ENCODE results near the gene CHD9.
A peak's percentile ranks its signal among the peaks of the same experiment; 100 is the strongest.
"Not testable (repeated sequence)": the region's sequence is repeated elsewhere in the genome, so short reads cannot be mapped to it uniquely, and the experiment has no call there.

The CHD9 gene

DNA sequence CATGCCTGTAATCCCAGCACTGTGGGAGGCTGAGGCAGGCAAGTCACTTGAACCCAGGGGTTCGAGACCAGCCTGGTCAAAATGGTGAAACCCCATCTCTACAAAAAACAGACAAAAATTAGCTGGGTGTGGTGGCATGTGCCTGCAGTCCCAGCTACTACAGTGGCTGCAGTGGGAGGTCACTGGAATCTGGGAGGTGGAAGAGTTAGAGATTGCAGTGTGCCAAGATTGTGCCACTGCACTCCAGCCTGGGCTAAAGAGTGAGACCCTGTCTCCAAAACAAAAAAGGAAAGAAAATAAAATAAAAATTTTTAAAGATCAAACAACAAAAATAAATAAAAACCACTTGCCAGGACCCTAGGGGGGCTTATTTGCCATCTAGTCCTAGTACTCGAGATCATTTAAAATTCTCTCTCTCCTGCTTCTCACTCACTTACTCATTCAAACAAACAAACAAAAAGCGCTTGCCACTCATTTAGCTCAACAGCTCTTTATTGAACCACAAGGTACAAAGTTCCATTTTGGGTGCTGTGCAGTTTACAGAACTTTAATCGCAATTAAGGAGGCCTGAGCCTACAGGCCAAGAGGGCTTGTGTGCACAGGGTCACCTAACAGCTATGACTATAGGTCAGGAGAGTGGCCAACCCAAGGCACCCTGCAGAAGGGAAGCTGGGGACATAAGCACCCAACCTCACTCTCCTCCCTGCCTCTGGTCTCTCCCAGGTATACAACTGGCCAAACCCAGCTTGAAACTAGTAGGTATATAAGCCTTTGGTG, 6.5 kb upstream of the CHD9 start:
- DNase-seq, result no peak

DNA sequence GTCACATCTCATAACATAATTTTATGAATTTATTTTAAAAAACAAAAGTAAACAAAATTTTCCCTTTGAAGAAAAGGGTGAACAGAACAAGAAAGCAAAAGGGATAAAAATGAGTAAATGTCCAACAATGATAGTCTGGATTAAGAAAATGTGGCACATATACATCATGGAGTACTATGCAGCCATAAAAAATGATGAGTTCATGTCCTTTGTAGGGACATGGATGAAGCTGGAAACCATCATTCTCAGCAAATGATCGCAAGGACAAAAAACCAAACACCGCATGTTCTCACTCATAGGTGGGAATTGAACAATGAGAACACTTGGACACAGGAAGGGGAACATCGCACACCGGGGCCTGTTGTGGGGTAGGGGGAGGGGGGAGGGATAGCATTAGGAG, 3.5 kb upstream of the CHD9 start:
- DNase-seq, result not testable (repeated sequence)

DNA sequence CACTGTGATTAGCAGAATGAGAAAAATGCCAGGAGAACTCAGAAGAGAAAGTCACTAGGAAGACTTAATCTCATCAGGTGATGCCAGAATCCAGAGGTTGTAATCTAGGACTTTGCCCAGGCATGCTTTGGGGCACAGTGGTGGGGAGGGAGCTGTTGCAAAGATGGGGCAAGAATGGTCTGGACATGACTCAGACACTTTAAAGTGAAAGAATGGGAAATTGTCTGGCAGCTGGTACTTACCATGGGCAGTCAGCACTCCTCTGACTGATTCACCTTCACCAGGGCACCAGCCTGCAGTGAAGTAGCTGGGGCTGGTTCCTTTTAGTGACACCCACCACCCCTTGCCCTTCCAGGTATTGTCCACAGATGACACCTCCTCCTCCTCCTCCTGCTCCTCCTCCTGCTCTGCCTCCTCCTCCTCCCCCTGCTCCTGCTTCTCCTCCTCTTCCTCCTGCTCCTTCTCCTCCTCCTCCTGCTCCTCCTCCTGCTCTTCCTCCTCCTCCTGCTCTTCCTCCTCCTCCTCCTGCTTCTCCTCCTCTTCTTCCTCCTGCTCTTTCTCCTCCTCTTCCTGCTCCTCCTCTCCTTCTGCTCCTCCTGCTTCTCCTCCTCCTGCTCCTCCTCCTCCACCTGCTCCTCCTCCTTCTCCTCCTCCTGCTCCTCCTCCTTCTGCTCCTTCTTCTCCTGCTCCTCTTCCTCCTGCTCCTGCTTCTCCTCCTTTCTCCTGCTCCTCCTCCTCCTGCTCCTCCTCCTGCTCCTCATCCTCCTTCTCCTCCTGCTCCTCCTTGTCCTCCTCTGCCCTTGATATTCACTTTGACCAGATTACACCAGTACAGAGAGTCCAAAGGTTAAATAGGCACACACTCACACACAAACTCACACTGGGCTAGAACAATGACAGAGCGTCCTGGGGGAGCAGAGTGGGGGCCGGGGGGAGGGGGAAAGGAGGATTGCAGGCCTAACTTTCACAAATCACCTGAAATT, 2.0 kb upstream of the CHD9 start, which contains the start of gene CHD9NB:
TSS of gene CHD9NB (minus strand) at position 379 of the 983 bp plus-strand sequence. CDS start 8,739 bp downstream, outside the sequence.
- DNase-seq, result no peak

DNA sequence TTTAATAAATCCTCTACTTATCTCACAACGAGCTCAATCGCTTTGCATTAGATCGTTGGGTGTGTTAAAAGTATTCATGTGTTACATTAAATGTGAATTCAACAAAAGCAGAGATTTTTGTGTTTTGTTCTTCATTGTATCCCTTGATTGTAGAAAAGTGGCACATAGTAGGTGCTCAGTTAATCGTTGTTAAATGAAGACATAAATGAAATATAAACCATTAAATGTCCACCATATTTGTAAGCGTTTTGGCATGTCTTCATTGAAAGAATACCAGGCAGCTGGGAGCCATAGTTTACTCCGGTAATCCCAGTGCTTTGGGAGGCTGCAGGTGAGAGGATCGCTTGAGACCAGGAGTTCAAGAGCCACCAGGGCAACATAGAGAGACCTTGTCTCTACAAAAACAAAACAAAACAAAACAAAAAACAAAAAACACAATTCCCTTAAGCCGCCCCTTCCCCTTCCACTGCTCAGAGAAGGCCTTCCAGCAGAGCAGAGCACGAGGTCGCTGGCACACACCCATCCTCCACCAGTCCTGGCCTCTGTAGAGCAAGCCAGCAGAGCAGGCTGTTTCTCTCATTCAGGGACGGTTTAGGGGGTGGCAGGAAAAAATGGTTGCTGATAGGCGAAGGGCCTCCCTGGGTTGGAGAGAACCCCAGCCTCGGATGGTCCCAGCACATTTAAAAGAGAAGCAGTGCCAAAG, 673 bp upstream of the CHD9 start:
- peak in 8 of 56 donors; percentile 14 to 55 (median 40) for DNase-seq

DNA sequence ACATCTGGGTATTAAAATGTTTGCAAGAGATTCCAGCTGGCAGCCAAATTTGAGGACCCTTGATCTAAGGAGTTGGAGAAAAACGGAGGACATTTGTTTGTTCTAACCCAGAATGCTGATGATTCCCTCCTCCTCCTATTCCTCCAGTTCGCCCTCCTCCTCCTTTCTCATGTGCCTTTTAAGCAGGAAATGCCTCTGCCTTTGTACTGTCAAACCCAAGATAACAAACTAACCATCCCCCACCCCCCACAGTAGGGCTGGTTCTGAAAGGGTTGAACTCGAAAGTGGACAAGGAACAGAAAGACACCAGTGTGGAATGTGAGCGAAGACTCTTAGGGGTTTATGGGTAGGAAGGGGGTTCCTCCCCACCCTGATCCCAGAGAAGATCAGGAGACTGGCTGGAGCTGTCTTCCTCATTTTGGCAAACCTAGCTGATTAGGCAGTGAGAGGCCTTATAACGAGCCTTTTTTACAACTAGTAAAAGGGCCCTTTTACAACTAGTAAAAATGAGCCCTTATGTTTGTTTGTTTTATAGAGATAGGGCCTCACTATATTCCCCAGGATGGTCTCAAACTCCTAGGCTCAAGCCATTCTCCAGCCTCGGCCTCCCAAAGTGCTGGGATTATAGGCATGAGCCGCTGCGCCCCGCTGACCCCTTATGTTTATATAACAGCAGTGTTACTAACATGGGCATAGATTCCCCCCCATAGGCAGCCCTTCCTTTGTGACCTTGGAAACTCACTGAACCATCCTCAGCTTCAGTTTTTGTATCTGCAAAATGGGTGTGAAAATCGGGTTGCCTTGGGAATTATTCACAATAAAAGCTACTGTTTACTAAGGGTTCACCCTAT, 975 bp downstream of the CHD9 start:
- DNase-seq, result peak in 16 of 56 donors; percentile 5 to 61 (median 34)

DNA sequence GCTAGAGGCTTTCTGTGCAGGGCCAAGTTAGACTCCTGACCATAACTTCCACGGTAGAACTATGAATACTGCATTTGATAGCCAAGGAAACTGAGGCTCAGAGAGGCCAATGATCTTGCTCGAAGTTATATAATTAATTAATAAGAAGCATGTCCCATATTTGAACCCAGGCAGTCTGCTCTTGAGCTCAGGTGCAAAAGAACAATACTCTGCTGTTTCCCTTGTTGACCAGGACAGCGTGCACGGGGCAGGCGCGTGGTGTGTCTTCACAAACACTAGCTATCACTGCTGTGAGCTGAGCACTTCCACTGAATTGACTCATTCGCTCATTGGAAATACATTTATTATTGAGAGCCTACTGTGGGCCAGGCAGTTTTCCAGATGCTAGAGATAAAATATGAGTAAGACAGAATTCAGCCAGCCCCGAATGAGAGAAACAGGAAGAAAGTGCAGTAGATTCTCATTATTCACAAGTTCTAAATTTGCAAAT, 1.6 kb downstream of the CHD9 start:
- peak in 2 of 56 donors; percentile 14 to 21 for DNase-seq

DNA sequence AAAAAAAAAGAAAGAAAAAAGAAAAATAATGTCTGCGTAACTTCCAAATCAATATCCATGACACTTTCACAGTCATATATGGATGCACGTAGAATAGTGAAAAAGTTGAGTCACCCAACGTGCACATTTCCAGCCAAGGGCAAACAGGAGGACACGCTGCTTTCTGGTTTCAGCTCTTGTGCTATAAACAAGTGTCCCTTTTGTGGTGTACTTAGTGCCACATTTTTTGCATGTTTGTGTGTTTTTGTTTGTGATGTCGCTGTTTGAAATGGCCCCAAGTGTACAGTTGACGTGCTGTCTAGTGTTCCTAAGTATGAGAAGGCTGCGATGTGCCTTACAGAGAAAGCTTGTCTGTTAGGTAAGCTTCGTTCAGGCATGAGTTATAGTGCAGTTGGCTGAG, 2.9 kb downstream of the CHD9 start:
- no peak for DNase-seq

DNA sequence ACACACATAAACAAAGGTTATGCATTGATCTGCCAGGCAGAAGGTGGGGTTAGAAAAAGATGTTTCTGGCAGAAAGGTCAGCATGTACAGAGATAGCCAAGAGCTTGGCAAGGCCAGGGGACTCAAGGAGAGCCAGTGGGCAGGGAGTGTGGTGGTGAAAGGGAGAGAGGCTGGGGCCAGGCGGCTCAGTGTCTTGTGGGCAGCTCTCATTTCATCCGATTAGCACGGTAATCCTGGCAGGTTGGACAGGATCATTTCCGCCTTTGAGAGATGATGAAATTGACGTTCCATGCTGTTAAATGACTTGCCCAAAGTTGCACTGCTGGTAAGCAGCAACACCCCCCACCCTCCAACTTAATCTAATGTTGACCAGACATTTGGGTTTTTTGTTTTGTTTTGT, 3.6 kb downstream of the CHD9 start:
- DNase-seq, result no peak

DNA sequence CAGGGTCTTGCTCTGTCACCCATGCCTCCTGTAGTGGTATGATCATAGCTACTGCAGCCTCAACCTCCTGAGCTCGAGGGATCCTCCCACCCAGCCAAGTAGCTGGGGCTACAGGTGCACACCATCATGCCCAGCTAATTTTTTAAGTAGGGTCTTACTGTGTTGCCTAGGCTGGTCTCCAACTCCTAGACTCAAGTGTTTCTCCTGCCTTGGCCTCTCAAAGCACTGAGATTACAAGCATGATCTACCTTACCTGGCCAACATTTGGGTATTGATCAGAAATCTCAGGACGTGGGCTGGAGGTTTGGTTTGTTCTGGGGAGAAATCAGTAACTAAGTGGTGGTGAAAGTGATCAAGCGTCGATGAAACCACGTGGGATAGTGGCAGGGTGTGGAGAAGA, 4.1 kb downstream of the CHD9 start:
- no peak for DNase-seq

DNA sequence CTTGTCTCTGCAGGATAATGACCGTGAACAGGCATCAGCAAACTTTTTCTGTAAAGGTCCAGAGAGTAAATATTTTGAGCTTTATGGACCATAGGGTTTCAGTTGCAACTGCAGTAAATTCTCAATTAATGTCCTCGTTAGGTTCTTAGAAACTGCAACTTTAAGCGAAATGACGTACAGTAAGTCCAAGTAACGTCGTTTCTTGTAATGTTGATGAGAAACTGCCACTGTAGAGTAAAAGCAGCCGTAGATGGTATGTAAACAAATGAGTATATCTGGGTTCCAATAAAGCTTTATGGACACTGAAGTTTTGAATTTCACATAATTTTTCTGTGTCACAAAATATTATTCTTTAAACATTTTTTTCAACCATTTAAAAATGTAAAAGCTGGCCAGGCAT, 4.9 kb downstream of the CHD9 start:
- no peak for DNase-seq

DNA sequence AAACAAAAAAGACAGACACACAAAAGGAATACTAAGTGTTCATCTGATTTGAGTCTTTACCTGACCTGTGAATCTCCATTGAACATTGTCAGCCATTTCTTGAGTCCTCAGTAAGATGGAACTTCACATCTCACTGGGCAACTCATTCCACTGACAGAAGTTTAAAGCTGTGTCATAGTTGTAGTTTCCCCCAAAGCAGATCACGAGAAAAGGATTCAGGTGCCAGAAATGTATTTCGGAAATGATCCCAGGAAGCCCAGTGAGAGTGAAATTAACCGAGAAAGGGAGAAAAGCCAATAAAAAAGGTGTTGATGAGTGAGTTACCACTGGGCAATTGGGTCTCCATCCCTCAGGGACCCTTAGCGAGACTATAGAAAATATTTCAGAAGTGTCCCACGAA, 6.5 kb downstream of the CHD9 start:
- no peak for DNase-seq

DNA sequence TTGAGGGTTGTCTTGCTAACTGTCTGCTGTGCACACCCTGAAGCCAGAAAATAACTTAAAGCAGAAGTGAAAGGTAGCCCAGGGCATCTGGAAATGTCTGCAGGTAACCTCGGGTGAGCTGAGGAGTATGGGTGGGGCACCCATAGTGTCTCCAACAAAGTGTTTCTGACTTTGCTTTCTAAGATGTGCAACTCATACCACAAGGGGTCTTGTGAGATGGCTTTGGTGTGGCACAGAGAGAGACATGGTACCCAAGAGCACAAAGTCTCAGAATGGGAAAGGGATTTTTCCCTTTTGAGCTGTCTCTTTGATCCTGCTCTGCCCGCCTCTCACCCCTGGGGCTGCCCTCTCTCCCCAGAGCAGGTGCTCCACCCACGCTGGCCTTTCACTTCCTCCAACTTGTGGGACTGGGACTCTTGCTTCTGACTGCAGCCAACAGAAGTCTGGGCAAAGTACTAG, 6.9 kb downstream of the CHD9 start:
- DNase-seq, result peak in 8 of 56 donors; percentile 6 to 42 (median 11)

DNA sequence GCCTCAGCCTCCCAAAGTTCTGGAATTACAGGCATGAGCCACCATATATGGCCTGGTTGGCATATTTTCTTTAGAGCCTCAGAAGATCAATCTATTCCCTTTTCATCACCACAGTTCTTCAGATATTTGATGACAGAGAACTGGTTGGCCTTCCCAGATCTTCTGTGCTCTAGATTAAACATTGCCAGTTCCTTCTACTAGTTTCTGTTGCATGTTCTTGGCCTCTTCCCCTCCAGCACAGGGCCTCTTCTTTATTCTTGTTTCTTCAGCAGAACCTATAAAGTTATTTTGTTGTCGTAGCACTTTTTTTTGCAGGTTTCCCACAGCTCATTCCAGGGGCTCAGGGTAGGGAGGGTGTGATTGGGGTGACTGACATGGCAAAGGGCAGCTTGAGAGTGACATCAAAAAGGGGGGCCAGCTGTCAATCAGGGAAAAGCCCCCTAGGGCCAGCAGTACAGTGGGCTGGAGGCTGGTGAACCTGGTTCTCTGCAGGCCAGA, 9.3 kb downstream of the CHD9 start:
- no peak for DNase-seq

DNA sequence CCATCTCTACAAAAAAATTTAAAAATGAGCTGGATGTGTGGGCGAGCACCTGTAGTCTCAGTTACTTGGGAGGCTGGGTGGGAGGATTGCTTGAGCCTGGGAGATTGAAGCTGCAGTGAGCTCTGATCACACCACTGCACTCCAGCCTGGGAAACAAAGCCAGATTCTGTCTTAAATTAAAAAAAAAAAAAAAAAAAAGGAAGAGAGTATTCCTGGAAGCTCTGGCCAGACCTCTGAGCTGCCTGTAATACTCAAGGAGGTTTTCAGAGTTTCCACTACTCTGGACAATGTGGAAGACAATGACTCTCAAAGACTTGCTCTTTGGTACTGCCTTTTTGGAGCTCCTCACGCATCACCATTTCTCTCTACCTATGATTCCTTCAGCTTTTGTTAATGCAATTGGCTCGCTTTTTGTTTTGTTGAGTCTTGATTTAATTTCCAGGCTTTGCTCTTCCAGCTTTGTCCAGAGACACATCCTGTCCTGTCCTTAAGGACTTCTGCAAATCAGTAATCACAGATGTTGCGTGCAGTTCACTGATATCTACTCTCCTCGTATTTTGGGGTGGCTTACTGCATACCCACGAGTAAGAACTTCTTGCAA, 10.8 kb downstream of the CHD9 start:
- no peak for DNase-seq

DNA sequence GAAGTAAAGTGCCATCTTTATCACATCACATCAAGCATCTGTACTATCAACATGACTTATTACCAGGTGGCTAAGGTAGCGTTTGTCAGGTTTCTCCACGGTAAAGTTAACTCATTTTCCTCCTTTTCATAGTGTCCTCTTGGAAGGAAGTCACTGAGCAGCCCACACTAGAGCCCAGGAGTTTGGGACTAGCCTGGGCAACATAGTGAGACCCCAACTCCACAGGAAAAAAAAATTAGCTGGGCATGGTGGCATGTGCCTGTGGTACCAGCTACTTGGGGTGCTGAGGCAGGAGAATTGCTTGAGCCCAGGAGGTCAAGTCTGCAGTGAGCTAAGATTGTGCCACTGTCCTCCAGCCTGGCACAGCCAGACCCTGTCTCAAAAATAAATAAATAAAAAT, 12.9 kb downstream of the CHD9 start:
- no peak for DNase-seq

DNA sequence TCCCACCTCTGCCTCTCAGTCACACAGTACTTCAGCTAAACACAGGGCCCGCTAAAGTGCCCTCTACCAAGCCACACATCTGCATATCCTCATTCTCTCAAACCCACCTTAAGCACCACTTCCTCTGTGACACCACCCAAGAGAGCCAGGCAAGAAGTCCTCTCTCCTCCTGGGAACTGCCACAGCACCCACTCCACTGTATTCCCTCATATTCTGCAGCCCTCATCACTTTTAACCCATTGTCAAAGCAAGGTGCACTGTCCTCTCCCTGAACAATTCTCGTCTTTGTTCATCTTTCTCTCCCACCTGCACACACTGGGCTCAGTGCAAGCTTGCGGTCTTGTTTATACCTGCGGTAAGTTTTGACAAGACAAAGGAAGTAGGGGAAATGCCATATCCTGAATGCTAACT, 13.6 kb downstream of the CHD9 start:
- DNase-seq, result no peak

DNA sequence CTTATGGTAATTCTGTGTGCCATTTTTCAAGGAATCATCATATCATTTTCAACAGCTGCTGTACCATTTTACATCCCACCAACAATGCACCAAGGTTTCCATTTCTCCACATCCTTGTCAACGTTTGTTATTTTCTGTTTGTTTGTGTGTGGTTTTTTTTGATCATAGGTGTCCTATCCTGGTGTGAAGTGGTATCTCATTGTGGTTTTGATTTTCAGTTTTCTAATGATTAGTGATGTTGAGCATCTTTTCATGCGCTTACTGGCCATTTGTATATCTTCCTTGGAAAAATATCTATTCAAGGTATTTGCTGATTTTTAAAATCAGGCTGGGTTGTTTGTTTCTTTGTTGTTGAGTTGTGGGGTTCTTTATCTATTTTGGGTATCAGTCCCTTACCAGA, 15.0 kb downstream of the CHD9 start:
- no peak for DNase-seq

DNA sequence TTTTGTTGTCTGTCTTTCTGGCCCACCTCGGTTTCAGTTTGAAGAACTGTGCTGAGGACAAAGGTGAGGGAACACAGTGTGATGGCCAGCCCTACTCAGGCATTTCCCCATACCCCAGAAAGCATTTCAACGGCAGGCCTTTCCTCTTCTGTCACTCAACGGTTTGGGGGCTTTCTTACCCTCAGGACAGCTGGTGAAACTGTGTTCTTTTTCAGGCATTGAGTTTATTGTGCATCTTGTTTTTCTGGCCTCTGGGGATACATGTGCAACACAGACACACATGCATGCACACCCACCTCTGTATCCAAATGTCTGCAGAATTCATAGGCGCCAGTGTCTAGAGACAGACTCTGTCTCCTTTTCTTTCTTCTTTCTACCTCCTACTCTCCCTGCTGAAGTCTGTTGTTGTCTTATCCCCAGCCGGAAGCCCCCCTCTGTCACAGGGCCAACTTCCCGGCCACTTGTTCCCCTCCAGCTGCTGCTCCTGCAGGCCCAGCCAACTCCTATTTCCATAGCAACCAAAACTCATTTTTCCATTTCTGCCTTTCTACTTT, 17.0 kb downstream of the CHD9 start:
- peak in 38 of 56 donors; percentile 6 to 72 (median 36) for DNase-seq

DNA sequence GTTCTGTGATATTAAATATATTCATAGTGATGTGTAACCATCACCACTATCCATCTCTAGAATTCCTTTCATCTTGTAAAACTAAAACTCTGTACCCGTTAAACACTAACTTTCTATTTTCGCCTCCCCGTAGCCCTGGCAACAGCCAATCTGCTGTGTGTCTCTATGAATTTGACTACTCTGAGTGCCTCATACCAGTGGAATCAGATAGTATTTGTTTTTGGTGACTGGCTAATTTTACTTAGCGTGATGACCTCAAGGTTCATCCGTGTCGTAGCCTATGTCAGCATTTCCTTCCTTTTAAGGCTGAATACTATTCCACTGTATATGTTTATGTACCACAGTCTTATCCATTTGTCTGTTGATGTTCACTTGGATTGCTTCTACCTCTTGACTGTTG, 18.2 kb downstream of the CHD9 start:
- DNase-seq, result no peak
